Ramos (cell line): ENCODE results near the gene PTPRO.

Experiments used
- in situ Hi-C: fragments of 300-500 bp; cut with MboI; formaldehyde crosslinking; loops from one replicate; pipeline ENCODE4 v1.14.3; 2022; ENCODE audit warnings: low sequenced_read_pairs; ENCODE audit not compliant: unreplicated experiment

The PTPRO gene

DNA sequence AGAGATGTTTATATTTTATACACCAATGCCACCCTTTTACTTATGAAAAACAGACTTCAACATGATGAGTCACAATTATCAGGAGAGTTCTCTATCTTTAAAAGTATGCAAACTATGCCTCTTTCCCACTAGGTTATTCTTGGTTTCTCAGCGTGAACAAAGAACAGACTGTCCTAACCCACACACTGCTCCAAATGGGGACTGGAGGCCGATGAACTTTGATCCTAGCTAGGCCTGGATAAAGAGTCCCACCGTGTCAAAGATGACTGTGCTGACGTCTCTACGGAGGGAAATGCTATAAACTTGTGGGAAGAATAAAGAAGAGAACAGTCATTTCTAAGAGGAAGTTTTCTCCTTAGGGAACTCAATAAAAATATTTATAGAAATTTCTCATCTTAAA is 306.8 kb downstream of the PTPRO start:
- in situ Hi-C loops, result no loop called here

DNA sequence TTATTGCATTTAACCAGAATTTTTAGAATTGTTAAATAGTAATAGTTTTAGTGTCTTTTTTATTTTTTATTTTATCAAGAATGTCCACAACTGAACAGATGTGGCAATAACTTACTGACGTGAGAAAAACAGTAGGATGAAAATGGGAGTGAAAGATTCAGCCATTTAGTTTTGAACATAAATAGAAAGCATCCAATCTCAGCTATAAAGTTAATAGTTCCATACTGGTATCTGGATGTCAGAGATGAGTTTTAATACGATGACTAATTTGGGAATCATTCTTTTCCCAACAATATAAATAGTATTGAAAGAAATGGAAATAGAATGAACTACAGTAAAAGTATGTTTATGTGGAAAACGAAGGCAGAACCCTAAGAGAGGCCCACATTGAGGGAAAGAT is 307.5 kb downstream of the PTPRO start:
- in situ Hi-C loops, result no loop called here

- in situ Hi-C loops, result no loop called here
Measured at GRCh38 chr12:15631007-15631715, 308.9 kb downstream of the PTPRO start.

GRCh38 chr12:15632708-15633107 is 310.4 kb downstream of the PTPRO start:
- in situ Hi-C loops, result no loop called here

- in situ Hi-C loops, result no loop called here
Measured at GRCh38 chr12:15633201-15633600, 310.9 kb downstream of the PTPRO start.

DNA sequence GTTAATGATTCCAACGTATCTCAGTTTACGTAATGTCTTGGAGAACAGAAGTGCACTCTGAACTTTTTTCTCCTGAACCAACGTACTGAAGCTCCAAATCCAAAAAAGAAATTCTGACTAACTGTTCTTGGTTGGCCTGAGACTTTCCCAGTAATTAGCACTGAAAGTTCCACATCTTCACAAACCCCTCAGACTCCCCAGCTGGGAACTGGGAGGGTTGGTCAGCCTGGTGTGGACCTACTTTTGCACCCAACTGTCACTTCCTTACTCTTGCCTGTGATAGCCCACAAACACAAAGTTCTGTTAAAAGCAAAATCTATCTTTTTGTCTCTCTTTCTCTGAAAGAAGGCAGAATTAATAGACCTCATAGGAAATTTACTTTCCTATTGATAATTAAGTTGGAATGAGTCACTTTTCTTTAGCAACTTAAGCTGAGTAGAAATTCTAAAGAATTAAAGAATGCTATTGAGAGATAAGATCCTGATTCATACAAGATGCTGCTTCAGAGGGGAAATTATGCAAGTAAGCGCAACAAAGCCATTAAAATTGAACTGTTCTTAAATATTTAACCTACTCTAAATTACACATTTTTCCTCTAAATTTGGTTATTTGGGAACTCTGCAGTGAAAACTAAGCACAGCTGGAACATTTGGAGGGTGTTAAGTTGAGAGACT is 311.8 kb downstream of the PTPRO start:
- in situ Hi-C loops, result no loop called here

- in situ Hi-C loops, result no loop called here
Measured at GRCh38 chr12:15636060-15636890, 314.0 kb downstream of the PTPRO start.

DNA sequence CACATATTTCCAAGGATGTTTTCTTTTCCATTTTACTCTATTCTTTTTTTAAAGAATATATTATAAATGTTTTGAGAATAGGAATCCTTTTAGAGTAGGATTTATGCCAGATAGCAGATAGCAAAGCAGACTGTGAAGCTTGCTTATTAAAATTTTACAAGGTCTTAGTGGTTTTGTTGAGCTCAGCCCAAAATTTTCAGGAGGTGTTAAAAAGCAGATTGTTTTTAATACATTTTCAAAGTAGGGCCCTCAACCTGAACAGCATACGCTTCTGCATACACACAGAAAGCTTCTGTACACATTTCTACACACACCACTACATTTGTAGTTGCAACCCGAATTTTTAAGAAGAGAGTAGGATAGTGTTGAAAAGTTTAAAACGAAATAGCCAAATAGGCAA is 315.9 kb downstream of the PTPRO start:
- in situ Hi-C loops, result no loop called here

GRCh38 chr12:15644700-15645099 is 322.4 kb downstream of the PTPRO start:
- in situ Hi-C loops, result no loop called here

DNA sequence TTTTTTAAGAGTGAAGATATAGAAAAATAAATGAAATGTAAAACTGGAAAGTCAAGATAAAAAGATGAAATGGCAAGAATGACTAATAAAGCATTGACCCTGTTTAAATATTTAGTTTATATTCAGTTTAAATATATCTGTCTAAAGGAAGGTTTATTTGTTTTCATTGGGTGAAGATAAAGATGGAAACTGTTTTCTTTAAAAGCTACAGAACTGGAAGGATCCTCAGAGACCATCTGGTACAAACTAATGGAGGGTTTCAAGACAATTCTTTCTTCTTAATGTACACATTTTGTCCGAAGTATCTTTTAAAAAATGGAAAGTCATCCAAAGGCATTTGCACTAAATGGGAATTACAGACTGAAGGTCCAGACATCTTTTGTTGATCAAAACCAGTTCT is 324.3 kb downstream of the PTPRO start:
- in situ Hi-C loops, result no loop called here
